Measurements from ENCODE around the gene ZNF136.

The ZNF136 gene

GRCh38 chr19:12156223-12157058, 6.5 kb upstream of the ZNF136 start, which contains the start of gene ZNF625:
Gene ZNF625 (minus strand): TSS chr19:12156734. CDS start chr19:12156558, 176 bp downstream.
- TF ChIP-seq EZH2phosphoT487 (conservative IDR thresholded peaks at IDR 0.05; ENCODE audit: low read length) = no peak
- no peak for TF ChIP-seq CTCF (IDR thresholded peaks at IDR 0.05; ENCODE audit: insufficient read depth, low read length, poor library complexity, severe bottlenecking)
- Histone ChIP-seq H4K20me1 (ENCODE audit: low read depth, low read length) (no peaks in the 10 kb centered on the region), H3K9me2 (replicated peaks; ENCODE audit: insufficient read depth, low read length) (no peaks in the 10 kb centered on the region), H3K9ac (ENCODE audit: low read length) (peak within 1 kb of the TSS; percentile 37), H3F3A (ENCODE audit: insufficient read depth) (no peaks in the 10 kb centered on the region), H3K79me2 (ENCODE audit: insufficient read depth, low read length) (no peaks in the 10 kb centered on the region), H3K27me3 (ENCODE audit: low read length) (no peaks in the 10 kb centered on the region), H3K9me3 (ENCODE audit: insufficient read depth, low read length) (no peaks in the 10 kb centered on the region), H3K4me2 (ENCODE audit: low read depth, low read length, poor library complexity, severe bottlenecking) (peak within 1 kb of the TSS; percentile 17), H3K36me3 (ENCODE audit: low read length) (no peaks in the 10 kb centered on the region), H3K27ac (ENCODE audit: low read depth, low read length) (no peak within 1 kb of the TSS), H3K4me3 (ENCODE audit: insufficient read depth, low read length, poor library complexity, severe bottlenecking) (no peak within 1 kb of the TSS), H2AFZ (ENCODE audit: low read depth, low read length, severe bottlenecking) (no peak within 1 kb of the TSS)

GRCh38 chr19:12159773-12160414, 3.0 kb upstream of the ZNF136 start:
- Histone ChIP-seq H3F3A (ENCODE audit: insufficient read depth) (no peaks in the 10 kb centered on the region), H3K9me3 (ENCODE audit: insufficient read depth, low read length) (no peaks in the 10 kb centered on the region), H3K4me3 (ENCODE audit: insufficient read depth, low read length, poor library complexity, severe bottlenecking) (no peak overlapping the region), H3K9me2 (replicated peaks; ENCODE audit: insufficient read depth, low read length) (no peaks in the 10 kb centered on the region), H3K27ac (ENCODE audit: low read depth, low read length) (no peak overlapping the region), H4K20me1 (ENCODE audit: low read depth, low read length) (no peaks in the 10 kb centered on the region), H3K36me3 (ENCODE audit: low read length) (no peaks in the 10 kb centered on the region), H3K4me2 (ENCODE audit: low read depth, low read length, poor library complexity, severe bottlenecking) (no peak overlapping the region), H3K79me2 (ENCODE audit: insufficient read depth, low read length) (peaks cover 19% of the 10 kb centered on the region), H3K9ac (ENCODE audit: low read length) (no peak overlapping the region), H3K27me3 (ENCODE audit: low read length) (no peaks in the 10 kb centered on the region), H2AFZ (ENCODE audit: low read depth, low read length, severe bottlenecking) (no peak overlapping the region)
- no peak for TF ChIP-seq CTCF (IDR thresholded peaks at IDR 0.05; ENCODE audit: insufficient read depth, low read length, poor library complexity, severe bottlenecking)
- no peak for TF ChIP-seq EZH2phosphoT487 (conservative IDR thresholded peaks at IDR 0.05; ENCODE audit: low read length)

- H3K27ac ChIP-seq (ENCODE audit: low read depth, low read length) = no peak overlapping the region
Observed at GRCh38 chr19:12162513-12162881, 399 bp upstream of the ZNF136 start.

More at GRCh38 chr19:12162513-12162881, 399 bp upstream of the ZNF136 start:
- TF ChIP-seq EZH2phosphoT487 (conservative IDR thresholded peaks at IDR 0.05; ENCODE audit: low read length) = no peak
- TF ChIP-seq CTCF (IDR thresholded peaks at IDR 0.05; ENCODE audit: insufficient read depth, low read length, poor library complexity, severe bottlenecking) = no peak
- Histone ChIP-seq H3K36me3 (ENCODE audit: low read length) (no peaks in the 10 kb centered on the region), H4K20me1 (ENCODE audit: low read depth, low read length) (no peaks in the 10 kb centered on the region), H3K4me2 (ENCODE audit: low read depth, low read length, poor library complexity, severe bottlenecking) (peak overlapping the region; percentile 74), H3K9ac (ENCODE audit: low read length) (peak overlapping the region; percentile 85), H3F3A (ENCODE audit: insufficient read depth) (no peaks in the 10 kb centered on the region), H2AFZ (ENCODE audit: low read depth, low read length, severe bottlenecking) (peak overlapping the region; percentile 98), H3K9me2 (replicated peaks; ENCODE audit: insufficient read depth, low read length) (no peaks in the 10 kb centered on the region), H3K79me2 (ENCODE audit: insufficient read depth, low read length) (peaks cover 43% of the 10 kb centered on the region), H3K27me3 (ENCODE audit: low read length) (no peaks in the 10 kb centered on the region), H3K4me3 (ENCODE audit: insufficient read depth, low read length, poor library complexity, severe bottlenecking) (peak overlapping the region; percentile 75), H3K9me3 (ENCODE audit: insufficient read depth, low read length) (no peaks in the 10 kb centered on the region)
